ENCODE data around the gene ZCCHC24. TPM values are rescaled to one million over a fixed set of nuclear protein-coding genes. Genes with fewer than 3 reads are reported as not detected.

The ZCCHC24 gene
- total and polyA plus RNA-seq, 2 donors (not counting 3 experiments of a cell fraction or from before 2014, with no cell fraction given), result 5.2 to 8.4 TPM

GRCh38 chr10:79392506-79393176, 52.8 kb downstream of the ZCCHC24 start:
- Histone ChIP-seq H3K79me2 (ENCODE audit: control insufficient read depth, insufficient read depth, low read length) (no peaks in the 10 kb centered on the region), H3K36me3 (ENCODE audit: control insufficient read depth in 2 of 2, extremely low read depth in 1 of 2, insufficient read depth in 2 of 2, low read length in 2 of 2) (no peaks in the 10 kb centered on the region), H3K4me1 (ENCODE audit: control insufficient read depth, extremely low read depth, insufficient read depth, low read length) (no peaks in the 10 kb centered on the region), H4K20me1 (replicated peaks; ENCODE audit: control insufficient read depth, extremely low read depth, insufficient read depth, low read length) (no peaks in the 10 kb centered on the region), H3K9ac (replicated peaks; ENCODE audit: extremely low read depth, insufficient read depth, low read length) (no peak overlapping the region), H3K27ac (ENCODE audit: insufficient read depth, low read depth, low read length) (no peak overlapping the region), H3K9me1 (replicated peaks; ENCODE audit: control insufficient read depth, extremely low read depth, insufficient read depth, low read length) (no peaks in the 10 kb centered on the region), H3K27me3 (ENCODE audit: control insufficient read depth in 2 of 2, insufficient read depth in 2 of 2, low read length in 2 of 2) (no peaks in the 10 kb centered on the region), H3K4me3 (replicated peaks in 1 of 3; ENCODE audit: insufficient read depth in 1 of 3, low read depth in 1 of 3, low read length in 3 of 3) (no peak overlapping the region), H3K4me2 (ENCODE audit: insufficient read depth, low read length) (no peak overlapping the region), H3K9me3 (replicated peaks; ENCODE audit: control insufficient read depth, insufficient read depth, low read length) (no peaks in the 10 kb centered on the region), H2AFZ (ENCODE audit: low read depth, low read length) (no peak overlapping the region)
- ChIA-PET CTCF (no interaction called here), POLR2A (no interaction called here)
- DNase-seq (ENCODE audit: low read depth, low spot score) (no peak), FAIRE-seq (no peak)
- no TSS peak for BruUV-seq (replicated peaks)
- TF ChIP-seq FOS (IDR thresholded peaks at IDR 0.05; ENCODE audit: borderline replicate concordance, insufficient read depth, low read length), result no peak
- no peak for TF ChIP-seq POLR2AphosphoS5 (IDR thresholded peaks at IDR 0.05; ENCODE audit: insufficient read depth, low read depth, low read length)
- TF ChIP-seq, protein P1, sequence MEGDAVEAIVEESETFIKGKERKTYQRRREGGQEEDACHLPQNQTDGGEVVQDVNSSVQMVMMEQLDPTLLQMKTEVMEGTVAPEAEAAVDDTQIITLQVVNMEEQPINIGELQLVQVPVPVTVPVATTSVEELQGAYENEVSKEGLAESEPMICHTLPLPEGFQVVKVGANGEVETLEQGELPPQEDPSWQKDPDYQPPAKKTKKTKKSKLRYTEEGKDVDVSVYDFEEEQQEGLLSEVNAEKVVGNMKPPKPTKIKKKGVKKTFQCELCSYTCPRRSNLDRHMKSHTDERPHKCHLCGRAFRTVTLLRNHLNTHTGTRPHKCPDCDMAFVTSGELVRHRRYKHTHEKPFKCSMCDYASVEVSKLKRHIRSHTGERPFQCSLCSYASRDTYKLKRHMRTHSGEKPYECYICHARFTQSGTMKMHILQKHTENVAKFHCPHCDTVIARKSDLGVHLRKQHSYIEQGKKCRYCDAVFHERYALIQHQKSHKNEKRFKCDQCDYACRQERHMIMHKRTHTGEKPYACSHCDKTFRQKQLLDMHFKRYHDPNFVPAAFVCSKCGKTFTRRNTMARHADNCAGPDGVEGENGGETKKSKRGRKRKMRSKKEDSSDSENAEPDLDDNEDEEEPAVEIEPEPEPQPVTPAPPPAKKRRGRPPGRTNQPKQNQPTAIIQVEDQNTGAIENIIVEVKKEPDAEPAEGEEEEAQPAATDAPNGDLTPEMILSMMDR (IDR thresholded peaks at IDR 0.05; ENCODE audit: extremely low read depth in 1 of 2, insufficient read depth in 1 of 2, low read depth in 1 of 2, low read length in 2 of 2), result no peak
- TF ChIP-seq GATA2 (IDR thresholded peaks at IDR 0.05; ENCODE audit: insufficient read depth, insufficient read length, low read depth, low read length), result no peak
- TF ChIP-seq, protein P2, sequence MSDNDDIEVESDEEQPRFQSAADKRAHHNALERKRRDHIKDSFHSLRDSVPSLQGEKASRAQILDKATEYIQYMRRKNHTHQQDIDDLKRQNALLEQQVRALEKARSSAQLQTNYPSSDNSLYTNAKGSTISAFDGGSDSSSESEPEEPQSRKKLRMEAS (IDR thresholded peaks at IDR 0.05; ENCODE audit: insufficient read depth, insufficient read length), result no peak
- TF ChIP-seq MYC (IDR thresholded peaks at IDR 0.05; ENCODE audit: low read depth, low read length), result no peak
- no peak for TF ChIP-seq POLR2A (IDR thresholded peaks at IDR 0.05; ENCODE audit: low read depth, low read length)
- TF ChIP-seq JUN (IDR thresholded peaks at IDR 0.05; ENCODE audit: borderline replicate concordance, insufficient read depth, insufficient read length, low read depth), result no peak
- TF ChIP-seq EZH2 (IDR thresholded peaks at IDR 0.05; ENCODE audit: borderline replicate concordance, low read depth, low read length, severe bottlenecking), result no peak
- dilution Hi-C loops (cut with MboI; ENCODE audit: extremely low pct_ligation_motif_present, low sequenced_read_pairs) (no loop called here), intact Hi-C loops (cut with micrococcal nuclease) (no loop called here)

Measured in endothelial cell of umbilical vein (primary cell).